GM21737 (cell line): ENCODE results near the gene ECEL1.

ENCODE experiments used
- ATAC-seq: cut with Tn5 transposase; IDR thresholded peaks from one replicate; pipeline ENCODE4 v1.9.1; 2021; ENCODE audit warnings: mild to moderate bottlenecking, moderate library complexity; ENCODE audit not compliant: unreplicated experiment

ECEL1 gene

DNA sequence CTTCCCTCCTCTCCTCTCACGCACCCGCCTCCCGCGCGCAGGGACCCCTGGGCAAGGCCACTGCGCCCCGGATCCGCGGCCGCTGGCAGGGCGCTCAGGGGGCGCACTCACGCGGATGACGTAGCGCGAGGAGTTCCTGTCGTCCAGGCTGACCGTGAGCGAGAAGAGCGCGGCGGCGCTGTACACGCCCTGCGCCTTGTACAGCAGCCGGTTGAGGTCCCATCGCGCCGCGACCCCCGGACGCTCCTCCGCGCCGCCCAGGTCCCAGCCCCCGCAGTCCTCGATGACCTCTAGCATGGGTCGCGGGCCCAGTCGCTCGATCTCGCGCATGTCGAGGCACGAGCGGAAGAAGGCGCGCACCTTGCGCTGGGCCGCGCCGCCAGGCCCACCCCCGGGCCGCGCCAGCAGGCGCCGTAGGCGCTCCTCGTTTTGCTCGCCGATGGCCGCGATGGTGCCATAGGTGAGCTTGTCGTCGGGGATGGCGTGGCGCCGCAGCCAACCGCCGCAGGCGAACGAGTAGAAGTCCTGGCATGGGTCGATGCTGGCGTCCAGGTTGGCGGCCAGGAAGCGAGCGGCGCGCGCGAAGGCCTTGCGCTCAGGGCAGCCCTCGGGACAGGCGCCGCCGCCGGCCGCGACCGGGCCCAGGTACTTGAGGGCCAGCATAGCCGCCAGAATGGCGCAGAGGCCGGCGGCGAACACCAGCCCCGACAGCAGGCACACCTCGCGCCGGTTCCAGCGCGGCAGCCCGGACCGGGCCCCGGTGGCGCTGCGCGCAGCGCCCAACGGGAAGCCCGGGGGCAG is 1.7 kb downstream of the ECEL1 start:
- ATAC-seq, result no peak

DNA sequence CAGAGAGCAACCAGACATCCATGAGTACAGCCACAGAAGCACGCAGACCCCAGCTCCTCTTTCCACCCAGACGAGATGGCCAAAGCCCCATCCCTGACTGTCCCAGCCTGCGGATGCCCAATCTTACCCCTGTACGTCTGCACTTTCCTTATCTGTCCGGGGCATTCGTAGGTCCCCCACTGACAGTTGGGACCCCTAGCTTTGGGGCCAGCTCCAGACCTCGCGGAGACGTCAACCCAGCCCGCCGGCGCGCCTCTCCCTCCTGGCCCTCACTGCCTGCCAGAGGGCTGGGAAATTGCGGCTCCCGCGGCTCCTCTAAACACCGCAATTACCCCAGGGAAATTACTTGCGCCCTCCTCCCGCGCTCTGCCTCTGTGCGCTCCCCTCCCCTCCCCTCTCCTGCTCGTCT is 2.3 kb downstream of the ECEL1 start:
- no peak for ATAC-seq

DNA sequence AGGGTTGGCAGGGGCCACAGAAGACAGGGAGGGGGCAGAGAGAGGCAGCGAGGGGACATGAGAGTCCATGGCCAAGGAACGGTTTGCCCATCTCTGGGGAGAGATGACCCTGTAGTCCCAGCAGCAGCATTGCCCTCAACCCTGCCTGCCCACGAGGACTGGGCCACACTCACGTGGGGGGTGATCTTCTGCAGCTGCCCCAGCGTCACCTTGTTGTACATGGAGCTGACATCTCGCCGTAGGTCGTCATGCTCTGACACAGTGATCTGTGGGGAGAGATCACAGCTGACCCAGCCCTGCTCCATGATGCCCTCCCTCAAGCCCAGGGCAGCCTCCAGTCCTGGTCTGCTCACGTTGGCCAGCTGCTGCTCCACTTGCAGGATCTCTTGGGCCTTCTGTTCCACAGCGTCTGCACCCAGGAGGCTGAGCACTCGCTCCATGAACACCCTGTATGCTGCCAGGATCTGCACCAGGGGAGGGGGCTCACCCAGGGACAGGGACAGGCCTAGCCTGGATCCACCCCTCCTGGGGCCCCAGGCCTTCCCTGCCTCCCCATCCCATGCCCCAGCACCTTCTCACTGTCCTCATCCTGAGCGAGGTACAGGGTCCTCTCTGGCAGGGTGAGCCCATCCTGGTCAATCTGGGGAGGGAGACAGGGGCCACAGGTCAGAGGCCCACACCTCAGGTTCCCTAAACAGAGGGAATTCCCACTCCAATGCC is 2.8 kb downstream of the ECEL1 start:
- ATAC-seq, result no peak

DNA sequence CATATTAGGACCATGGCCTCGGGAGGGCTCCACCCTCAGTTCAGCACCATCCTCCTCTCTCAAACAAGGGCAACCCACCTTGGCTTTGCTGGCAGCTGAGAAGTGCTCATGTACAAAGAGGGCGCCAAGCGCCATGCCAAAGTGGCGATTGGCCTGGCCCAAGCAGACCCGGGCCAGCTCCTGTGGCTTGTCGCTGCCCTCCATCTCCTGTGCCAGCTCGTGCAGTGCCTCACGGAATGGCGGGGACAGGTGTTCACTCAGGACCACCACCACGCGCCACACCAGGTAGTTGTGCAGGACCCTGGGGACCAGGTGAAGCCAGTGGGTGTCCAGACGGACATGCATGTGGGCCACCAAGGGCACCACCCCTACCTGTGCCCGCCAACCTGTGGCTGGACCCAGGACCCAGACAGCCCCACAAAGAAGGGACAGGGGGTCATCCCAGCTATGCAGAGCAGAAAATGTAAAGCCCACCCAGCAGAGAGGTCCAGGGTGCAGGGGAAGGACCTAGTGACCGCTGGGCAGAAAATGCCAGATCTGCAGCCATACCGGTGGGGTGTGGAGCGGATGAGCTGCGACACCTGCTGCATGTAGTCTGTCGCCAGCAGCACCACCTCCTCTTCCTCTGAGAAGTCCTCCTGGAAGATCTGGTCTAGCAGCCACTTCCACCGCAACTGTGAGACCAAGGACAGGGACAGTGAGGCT is 3.6 kb downstream of the ECEL1 start:
- no peak for ATAC-seq

DNA sequence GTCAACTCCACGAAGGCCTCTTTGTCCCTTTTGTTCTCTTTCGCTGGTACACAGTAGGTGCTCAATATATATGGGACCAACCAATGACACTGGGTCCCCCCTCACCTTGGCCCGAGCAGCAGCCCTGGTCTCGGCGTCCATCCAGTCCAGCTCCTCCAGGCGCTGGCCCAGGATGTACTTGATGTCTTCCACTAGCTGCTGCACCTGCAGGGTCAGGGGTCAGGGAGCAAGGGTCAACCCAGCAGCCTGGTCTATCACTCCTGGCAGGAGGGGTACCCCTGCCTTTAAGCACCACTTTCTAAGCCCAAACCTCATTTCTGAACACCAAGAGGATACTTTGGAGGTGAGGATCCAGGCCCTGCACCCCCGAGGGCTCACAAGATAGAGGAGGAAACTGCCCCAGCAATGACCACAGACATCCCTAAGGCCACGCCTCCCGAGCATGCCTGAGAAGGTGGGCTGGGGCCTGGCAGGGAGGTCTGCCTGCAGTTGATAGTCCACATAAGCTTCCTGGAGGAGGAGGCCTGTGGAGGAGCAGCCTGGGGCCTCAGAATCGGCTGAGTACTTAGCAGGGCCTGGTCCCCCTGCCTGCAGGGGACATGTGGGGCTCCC is 4.2 kb downstream of the ECEL1 start:
- no peak for ATAC-seq

DNA sequence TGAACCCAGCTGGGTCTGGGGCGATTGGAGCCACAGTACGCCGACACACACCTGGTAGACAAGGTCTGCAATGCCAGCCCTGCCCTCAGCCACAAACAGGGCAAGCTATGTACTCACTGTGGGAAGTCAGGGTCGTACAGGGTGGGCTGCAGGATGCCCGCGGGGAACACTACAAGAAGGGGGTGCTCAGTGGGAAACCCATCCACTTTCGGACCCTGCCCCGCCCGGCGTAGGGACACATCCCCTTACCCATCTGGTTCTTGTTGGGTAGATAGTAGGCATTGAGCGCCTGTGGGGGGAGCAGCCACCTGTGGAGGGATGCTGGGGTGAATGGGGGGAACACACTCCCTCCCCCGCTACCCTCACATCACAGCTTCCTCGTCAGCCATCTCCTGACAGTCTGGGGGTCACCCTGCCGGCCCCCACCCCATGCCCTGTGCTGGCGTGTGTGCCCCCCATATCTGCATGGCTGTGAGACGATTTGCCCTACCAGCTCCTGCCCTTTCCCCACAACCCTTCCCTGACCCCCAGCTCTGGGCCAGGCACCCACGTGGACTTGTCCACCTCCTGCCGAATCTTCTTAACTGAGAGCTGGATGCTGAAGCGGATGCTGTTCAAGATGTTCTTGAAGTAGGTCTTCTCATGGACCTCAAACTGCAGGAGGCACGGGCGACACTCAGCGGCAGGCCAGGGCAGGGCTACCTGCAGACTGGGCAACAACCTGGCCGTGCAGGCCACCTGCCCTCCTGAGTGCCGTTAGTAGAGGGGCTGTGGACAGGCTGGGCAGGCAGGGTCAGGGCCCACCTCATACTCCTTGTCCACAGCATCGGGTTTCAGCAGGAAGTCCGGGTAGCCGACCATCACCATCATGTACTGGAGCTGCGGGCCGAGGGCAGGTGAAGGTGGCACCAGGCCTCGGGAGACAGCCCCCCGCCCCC is 5.1 kb downstream of the ECEL1 start:
- no peak for ATAC-seq

DNA sequence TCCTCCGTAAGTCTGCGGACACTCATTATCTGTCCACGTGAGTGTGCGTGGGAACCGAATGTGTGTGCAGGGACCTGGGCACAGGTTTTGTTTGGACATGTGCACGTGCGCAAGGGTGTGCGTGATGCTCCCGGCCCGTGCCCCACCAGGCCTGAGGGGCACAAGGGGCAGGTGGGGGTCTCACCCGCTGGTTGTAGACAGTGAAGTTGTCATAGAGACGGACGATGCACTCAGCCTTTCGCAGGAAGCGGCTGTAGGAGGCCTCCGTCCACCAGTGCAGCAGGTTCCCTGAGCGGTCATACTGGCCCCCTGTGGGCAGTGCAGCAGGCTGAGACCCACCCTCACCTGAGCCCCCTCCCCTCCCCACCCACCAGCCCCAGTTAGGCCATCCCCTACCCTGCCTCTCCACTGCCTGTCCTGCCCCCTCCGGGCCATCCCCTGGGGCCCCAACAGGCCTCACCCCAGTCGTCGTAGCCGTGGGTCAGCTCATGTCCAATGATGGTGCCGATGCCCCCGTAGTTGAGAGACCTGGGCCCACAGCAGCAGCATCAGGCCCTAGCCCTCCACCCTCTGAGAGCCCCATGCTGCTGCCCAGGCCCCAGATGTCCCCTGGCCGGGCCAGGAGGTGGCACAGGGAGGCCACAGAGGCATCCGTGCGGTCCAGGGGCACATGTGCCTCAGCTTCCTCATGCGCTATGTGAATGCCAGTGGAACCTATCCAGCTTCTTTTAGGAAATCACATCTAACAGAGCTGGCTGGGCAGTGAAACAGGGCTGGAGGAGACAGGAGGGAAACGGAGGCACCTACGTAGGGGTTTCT is 6.1 kb downstream of the ECEL1 start:
- ATAC-seq, result no peak

DNA sequence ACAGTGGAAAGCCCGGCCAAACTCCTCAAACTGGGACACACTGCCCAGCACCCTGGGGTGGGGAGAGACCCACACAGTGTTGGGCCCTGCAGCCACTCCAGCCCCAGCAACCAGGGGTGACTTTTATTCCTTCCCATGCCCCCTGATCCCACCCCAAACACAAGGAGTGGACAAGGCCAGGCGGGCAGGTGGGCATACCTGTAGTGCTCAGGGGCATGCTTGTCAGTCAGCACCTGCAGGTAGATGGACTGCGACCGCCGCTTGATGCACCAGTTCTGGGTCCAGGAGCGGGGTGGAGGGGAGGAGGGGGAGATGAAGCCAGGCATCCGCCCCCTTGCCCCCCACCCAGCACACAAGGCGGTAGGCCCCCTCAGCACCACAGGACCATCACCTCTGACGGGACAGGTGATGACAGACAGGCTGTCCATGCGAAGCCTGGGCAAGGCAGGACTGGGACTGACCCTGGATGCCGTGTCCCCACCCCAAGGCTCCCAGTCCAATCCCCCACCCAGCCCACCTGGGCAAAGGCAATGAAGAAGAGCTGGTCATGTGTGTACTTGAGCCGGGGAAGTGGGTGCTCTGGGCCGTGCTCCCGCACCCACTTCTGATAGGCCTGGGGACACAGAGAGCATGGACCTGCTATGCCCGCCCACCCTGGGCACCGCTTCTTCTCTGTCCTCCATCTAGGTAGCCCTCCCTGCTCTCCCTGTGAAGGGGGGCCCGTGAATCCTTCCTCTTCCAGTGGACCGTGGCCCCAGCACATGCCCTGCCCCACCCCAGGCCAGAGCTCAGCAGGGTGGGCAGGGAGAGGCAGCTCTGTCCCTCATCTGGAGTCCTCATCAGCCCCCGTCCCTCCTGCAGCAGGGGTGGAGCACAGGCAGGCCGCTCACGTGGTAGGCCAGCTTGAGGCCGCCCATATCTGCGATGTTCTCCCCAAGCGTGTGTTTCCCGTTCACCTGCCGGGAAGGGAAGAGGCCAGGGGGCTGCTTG is 7.1 kb downstream of the ECEL1 start:
- ATAC-seq, result no peak

DNA sequence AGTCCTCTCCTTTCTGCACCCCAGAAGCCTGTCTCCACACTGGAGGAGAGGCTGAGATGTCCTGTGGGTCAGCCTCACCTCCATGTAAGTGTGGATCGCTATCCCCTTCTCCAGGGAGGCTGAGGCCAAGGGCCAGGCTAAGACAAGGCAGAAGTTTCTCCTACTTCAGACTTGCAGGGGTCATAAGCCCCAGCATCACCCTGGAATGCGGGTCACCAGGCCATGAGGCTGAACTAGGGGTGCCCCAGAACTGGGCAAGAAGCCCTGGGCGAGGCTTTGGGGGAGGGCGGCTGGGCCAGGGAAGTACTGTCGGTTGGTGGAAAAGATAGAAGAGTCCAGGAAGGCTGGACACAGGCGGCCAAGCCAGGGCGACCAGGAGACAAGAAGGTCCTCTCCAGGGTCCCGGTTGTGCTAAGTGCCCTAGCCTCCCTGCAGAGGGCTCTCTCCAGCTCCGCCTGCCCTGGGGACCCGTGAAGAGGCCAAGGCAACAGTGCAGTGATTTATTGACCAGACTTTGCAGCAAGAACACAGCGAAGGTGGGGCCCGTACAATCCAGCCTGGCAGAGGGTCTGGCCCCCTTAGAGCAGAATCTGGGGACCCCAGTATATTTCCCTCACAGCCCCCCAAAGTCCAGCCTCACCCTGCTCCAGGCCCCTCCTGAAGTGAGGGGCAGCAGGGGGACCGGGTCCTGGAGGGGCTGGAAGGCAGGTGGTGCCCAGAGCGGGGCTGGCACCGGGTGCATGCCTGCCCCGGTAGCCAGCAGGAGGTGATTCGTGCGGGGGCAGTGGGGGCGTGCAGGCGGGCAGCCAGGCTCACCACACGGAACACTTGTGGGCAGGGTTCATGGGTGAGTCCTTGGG is 8.1 kb downstream of the ECEL1 start:
- ATAC-seq, result no peak

DNA sequence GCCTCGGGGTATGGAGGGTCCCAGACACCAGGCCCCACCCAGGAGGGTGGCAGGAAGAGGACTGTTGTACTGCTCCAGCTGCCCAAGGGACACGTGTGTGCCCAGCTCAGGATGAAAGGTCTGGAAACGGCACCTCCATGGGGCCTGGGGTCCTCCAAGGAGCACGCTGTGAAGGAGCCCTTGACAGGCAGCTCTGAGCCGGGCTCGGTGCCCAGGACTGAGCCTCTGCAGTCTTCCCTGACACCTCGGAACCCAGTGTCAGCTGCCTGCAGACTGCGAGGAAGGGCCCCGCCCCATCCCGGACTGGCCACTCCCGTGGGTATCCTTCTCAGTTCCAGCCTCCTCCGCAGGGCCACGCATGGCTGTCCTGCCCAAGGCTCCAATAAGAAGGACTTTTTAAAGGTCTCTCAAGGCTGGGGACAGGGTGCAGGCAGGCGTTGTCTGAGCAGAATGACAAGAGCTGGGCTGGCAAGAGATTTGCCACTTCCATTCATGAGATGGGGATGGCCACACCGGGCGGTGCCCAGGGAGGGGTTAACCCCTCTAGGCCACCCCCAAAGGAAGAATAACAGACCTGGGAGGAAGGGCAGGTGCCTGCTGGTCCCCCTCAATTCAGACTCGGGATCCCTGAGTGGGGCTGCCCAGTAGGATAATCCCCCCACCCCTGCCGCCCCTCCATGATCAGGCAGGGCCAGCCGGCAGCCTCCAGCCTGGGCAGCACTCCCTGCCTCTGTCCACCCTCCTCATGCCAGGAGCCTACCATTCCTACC is 8.9 kb downstream of the ECEL1 start:
- ATAC-seq, result no peak

DNA sequence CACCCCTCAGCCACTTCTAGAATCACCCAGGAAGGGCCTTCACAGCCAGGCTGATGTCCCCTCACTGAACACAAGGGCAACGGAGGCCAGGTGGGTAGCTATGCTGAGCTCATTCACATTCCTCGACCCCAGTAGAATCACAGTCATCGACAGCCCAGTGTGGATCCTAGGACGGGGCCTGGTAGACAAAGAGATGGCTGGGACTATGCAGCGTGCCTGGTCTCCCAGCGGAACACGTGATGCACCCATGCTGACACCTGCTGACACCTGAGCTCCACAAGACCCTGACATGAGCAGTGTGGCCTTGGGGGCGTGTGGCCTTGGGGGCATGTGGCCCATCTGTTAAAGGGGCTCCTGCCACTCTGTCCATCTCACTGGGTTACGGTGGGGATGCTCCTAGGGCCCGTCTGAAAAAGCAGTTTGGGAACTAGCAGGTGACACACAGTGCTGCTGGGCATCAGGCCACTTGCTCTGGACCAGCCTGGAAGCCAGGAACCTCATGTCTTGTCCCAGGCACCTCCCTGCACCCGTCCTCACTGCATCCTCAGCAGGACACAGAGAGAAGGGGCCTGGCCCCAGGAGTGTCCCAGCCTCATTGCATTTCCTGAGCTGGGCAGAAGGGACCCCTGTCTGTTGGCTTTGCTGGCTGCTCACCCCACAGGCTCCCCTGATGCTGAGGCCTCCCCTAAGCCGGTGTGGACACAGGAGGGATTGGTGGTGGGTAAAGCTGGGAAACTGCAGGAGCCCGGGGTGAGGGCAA is 9.7 kb downstream of the ECEL1 start:
- ATAC-seq, result no peak

DNA sequence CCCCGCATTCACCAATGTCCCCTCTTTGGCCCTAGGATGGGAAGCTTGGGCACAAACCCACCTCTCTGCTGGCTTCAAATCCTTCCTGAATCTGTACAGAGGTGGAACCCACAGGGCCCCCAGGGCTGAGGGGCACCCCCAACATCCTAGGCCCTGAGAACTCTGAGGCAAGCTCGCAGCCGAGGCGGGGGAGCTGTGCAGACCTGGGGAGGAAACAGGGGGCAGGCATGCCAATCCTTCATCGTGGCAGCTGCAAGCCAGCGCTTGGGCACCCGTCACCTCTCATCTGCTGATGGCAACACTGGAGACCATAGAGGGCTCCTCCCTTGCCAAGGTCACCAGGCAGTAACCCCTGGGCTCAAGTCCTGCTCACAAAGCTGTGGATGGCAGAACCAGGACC is 10.8 kb downstream of the ECEL1 start:
- no peak for ATAC-seq

DNA sequence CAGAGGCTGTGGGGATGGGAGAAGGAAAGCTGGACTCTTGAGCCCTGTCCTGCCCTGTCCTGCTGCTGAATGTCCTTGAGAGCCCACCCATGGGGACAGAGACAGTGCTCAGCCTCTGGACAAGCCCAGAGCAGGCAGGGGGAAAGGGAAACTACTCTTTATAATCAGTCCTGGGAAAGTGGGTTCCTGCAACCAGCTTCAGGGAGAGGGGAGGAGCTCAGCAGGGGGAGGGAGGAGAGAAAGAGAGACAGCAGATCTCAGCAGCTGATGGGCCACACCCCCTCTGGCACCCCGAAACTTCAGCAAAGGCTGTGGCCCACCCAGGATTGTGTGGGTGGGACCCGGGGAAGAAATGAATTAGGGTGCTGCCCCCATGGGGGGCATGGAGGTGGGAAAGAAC is 11.6 kb downstream of the ECEL1 start:
- ATAC-seq, result no peak

DNA sequence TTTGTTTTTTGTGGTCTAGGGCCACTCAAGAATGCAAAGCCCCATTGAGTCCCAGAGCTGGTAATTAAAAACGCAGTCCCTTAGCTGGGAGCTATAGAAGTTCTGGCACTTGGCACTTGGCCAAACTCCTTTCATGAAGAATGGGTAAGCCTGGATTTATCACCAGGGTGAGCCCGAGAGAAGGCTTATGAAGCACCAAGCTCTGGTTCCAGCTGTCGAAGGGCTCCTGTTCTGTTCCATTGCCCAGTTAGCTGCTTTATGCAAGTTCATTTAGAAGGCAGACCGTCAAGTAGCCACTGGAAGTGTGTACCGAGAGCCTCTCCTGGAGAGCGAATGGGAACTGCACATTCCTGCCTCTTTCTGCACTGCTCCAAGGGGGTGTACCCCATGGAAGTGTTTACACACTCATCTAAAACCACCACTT is 14.2 kb downstream of the ECEL1 start:
- ATAC-seq, result no peak

DNA sequence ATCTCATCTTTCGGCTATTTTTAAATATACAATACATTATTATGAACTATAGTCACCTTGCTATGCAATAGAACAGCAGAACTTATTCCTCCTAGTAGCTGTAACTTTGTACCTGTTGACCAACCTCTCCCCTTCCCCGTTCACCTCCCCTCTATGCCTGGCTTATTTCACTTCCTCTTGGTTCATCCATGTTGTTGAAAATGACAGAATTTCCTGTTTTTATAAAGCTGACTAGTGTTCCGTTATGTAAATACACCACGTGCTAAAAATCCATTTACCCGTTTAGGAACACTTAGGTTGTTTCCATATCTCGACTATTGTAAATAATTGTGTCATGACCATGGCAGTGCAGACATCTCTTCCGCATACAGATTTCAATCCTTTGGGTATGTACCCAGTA is 21.4 kb downstream of the ECEL1 start:
- ATAC-seq, result no peak

DNA sequence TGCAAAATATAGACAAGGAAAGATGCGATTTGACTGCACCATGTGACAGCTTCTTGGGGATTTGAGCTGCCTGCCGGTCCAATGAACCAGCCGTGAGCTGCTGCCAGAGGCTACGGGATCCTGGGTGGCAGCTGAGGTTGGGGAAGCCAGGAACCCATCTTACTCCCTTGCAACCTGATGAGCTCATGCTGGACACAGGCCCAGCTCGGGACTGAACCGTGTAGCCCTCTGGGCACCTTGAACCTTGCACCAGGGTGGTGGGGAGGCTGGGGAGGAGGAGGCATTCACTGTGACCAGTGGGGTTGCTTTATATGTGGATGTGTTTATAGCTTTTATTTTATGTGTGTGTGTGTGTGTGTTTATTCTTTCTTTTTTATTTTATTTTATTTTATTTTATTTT is 22.6 kb downstream of the ECEL1 start:
- ATAC-seq, result no peak
